HuH-7.5 (cell line): ENCODE measurements around the gene TIMM22.

Source experiments
- DNase-seq: peaks from one replicate; pipeline ENCODE4 v3.0.0; 2011; ENCODE audit warnings: low spot score

The TIMM22 gene

DNA sequence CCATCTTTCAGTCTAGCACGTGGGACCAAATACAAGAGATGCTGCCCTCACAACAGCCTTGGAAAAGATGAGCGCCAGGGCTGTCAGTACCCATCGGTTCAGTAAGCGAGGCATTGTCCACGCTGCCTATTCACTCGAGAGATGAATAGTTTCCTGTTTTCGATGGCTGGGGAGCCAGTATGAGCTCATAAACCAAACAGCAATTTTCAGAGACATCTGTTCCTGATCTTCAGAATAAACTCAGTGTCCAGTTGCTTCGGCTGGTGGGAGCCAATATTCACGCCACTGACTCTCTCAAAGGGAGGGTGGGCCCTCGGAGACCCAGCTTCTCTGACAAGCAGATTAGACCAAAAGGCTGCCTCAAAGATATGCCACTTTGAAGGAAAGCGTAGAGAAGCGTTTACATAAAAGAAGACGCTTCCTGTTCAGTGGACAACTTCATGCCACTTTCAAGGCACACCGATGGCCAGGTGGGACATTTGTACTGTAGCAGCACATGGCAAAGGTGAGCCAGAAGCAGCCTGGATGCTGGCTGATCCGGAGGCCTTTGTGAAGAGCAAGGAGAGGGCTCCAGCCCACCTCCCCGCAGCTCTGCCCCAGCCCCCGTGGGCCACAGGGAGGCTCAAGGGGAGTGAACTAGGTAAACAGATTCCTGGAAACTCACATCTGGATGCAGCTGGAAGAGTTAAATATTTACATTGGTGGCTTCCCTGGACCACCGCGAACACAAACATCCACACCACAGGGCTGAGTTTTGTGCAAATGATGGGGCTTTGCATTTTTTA is 6.0 kb downstream of the TIMM22 start:
- no peak for DNase-seq

DNA sequence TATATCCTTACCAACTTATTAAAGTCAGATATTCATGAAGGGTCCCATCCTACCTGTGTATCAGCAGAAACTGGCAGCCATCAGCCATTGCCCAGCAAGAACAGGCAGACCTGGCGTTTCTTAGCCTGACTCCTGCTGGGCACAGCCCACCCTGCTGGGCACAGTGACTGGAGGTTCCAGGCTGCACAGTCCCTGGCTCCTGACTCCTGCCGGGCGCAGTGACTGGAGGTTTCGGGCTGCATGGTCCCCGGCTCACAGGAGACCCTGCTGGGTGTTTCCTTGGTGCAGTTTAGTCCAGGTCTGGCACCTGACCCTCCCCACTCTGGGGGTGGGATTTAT is 6.7 kb downstream of the TIMM22 start:
- DNase-seq, result no peak

DNA sequence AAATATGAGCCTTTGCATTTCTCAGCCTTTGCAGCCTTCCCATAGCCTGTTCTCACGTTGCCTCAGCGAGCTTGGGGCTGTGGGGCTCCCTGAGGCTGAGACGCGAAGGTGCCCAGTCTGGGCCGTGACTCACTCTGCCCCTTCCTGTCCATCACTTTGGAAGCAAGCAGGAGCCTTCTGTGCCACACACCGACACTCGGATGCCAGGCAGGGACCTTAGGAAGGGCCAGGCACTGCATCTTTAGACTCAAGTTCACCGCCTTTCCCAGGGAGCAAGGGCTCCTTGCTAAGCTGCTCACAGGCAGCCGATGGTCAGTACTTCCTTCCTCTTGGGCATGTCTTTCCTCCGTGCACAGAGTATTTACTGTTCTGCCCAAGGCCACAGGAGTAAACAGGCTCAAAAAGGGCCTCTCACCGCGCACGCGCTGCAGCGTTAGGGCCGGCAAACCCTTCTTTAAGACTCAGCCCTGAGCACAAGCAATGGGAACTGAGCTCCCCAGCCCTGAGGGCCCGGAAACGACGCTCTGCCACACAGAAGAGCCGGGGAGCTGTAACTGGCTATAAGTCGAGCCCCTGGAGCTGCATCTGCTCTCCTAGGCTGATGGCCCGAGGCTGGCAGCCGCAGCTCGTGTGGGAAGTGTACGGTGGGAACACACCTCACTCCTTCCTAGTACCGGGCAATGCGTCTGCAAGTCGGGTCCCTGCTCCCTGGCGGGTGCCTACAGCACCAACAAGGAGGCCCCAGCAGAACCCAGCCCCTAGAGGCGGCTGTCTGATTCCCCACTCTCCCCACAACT is 7.2 kb downstream of the TIMM22 start:
- no peak for DNase-seq

DNA sequence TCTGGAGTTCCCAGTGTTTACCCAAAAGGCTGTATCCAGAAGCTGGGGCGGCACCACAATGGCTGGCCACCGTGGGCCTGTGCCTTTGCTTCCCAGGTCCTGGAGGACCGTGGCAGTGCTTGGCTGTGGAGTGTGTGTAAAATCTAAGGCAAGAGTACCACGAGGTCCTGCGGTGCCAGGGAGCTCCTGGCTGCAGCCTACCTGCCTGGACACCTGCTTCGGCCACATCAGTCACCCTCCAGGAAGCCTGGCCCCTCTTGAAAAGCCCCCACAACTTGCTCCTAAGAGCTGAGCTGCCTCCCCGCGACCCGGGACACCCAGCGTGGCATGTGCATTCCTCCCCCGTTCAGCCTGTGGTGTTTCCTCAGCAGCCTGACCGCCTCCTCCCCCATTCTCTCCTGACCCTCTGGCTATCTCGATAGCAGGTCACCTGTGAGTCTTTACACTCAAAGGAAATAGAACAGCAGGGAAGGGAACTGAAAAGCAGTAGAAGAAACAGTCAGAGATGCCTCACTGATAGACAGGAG is 7.9 kb downstream of the TIMM22 start:
- DNase-seq, result no peak

DNA sequence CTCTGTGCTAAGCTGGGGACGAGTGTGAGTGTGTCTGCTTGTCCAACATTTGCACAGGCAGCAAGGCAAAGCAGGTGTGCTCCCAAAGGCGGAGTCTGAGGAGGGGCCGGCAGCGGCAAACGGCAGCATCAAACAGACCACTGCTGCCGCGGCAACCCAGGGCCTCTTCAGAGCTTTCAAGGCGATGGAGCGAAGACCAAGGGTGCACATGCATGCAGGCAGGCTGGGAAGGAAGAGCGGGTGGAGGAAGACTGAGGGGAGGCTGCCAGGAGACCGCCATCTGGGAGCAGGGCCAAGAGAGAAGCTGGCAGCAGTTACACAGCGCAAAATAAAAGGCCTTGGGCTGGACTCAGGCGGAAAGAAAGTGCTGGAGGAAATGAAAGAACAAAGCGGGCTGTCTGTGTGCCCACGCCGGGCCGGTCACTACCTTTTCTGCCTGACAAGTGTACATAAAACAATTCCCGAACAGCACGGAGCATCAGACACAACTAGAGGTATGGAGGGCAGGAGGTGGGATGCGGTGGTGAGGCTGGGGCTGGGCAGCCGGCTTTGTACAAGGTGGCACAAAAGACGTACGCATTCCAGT is 8.5 kb downstream of the TIMM22 start:
- no peak for DNase-seq

DNA sequence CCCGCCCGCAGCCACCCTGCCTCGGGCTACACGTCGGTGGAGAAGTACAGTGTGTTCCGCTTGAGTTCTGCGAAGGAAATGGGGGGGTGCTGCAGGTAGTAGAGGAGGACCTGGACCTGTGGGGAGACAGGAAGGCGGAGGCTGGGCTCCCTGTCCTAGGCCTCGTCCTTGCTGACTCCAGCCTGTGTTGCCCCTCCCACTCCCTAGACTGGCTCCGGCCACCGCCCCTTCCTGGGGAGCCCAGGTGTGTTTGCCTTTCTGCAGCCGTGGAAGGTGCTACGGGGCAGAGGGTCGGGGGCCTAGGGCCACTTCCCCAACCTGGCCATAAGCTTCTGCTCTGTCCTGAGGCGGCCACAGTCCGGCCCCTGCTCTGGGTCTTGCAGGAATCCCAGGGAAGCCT is 9.1 kb downstream of the TIMM22 start:
- DNase-seq, result no peak

DNA sequence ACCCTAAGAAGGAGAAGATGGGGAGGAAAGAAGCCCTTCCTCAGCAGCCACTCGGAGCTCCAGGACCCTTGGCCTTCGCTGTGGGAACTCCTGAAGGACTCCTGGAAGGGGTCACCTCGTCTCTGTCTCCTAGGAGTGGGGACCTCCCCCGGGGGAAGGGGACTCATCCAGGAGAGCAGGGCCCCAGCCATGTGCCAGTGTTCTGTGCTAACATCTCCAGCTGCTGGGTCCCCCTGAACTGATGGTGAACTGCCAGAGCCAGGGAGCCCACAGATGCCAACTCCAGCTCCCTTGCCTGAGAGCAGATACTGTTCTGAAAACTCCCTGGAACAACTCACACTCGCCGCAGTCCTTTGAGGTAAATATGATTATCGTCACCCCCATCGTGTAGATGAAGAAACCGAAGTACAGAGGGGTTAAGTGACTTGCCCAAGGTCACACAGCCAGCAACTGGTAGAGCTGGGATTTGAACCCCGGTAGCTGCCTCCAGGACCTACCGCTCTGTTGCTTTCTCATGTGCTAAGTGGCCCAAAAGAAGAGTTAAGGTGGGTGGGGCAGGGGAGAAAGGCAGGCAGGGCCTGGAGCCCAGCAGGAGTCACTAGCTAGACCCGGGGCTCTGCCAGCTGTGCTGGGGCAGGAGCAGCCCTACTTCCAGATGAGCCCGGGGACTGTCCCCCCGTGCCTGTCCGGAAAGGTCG is 10.5 kb downstream of the TIMM22 start:
- DNase-seq, result no peak

DNA sequence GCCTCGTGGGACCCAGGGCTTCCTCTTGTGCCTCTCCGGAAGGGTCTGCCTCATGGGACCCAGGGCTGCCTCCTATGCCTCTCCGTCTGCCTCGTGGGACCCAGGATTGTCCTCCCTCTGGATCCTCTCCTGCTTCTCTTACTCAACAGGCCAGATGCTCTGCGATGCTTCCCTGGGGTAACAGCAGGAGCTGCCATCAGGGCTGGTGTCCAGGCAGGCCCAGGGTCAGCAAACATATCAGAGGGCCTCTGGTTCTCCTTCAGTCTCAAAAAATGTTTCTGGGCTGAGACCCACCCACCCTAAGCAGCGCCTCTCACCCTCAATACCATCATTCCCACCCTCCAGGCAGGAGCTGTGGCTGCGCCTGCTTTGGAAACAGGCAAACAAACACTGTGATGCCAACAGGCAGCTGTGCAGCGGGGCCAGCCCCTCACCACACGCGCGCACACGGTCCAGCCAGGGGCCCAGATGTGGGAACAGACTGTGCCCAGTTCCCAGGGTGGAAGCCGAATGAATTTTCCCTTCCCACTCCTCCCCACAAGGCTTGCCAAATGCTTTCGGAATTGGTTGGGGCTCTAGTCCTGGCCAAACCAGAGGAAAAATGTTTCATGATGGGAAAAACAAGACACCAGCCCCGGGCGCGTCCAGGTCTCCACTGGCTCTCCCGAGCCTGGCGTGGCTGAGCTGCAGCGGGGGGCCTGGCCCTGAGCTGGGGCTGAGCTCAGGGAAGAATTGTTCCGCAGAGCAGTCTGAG is 11.3 kb downstream of the TIMM22 start:
- DNase-seq, result no peak

DNA sequence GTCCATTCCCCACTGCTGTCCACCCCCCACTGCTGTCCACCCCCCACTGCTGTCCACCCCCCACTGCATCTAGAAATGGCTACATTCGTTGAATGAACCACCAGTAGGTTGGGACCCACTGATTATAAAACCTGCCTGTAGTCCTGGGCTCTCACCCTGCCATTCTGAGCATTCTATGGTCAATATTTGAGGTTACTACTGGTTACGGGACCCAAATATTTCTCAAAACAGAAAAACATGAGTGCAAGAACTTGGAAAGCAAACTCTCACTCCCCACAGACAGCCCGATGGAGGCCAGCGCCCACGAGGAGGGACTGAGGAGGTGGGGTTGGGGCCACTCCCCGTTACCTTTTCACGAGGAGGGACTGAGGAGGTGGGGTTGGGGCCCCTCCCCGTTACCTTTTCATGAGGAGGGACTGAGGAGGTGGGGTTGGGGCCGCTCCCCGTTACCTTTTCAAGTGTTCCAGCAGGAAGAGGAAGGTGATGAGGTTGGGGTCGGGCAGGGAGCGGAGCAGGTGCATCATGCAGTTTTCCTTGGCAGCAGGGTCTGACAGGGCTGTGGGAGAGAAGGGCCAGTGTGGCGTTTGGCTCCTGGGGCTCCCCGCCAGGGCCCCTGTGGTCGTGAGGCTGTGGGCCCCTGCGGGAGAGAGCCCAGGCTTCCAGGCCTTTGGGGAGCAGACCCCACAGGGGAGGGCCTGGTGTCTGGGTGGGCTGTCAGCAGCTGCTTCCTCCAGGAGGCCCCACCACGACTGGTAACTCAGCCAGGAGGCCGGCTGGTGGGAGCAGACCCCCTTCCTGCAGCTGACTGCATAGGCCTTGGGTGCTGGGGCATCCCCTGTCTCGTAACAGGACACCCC is 12.5 kb downstream of the TIMM22 start:
- DNase-seq, result peak; percentile 4

DNA sequence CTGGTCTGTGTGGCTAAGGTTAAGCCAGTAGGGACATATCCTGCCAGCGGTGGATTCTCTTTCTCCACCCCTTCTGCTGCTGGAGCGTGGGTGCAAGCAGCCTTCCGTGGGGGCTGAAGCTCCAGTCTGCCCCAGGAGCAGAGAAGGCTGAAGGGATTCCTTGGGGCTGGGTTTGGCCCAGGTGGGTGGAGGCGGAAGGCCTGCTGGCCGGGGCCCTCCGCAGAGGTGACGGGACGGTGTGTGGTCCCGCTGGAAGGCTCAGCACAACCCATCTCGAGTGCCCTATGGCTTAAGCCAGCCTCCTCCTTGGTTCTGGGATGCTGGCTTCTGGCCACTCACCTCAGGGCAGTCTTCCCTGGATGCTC is 13.1 kb downstream of the TIMM22 start:
- no peak for DNase-seq

DNA sequence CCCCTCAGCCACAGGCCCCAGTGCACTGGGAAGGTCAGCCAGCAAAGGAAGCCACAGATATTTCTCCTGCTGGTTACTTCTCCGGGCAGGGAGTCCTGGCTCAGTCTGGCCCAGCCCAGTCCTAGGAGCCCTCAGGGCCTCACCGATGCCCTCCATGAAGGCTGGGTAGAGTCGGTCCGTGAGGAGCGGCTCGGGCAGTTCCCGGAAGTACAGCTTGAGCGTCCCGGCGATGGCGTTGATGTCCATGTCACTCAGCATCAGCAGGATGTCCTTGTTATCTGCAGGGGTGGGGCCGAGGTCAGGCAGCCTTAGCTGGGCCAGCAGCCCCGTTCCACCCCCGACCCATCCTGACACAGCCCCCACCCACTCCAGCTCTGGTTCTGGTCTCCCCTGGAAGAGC is 13.7 kb downstream of the TIMM22 start:
- DNase-seq, result no peak

DNA sequence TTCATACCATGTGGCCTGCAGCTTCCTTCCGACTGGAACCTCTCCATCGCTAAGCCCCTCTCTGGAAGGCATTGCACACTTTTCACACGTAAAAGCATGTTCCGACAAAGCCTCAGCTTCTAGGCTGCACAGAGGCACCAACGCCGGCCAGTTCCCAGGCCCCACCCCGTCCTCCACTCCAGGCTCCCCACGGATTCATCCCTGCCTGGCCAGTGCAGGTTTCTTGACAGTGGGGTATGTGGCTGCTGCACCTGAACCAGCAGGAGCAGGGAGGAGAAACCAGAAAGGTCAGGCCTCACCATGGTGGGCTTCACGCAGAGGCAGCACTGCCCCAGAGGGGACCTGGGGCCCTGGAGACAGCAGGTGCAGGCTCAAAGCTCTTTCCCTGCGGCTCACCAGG is 14.2 kb downstream of the TIMM22 start:
- DNase-seq, result no peak

DNA sequence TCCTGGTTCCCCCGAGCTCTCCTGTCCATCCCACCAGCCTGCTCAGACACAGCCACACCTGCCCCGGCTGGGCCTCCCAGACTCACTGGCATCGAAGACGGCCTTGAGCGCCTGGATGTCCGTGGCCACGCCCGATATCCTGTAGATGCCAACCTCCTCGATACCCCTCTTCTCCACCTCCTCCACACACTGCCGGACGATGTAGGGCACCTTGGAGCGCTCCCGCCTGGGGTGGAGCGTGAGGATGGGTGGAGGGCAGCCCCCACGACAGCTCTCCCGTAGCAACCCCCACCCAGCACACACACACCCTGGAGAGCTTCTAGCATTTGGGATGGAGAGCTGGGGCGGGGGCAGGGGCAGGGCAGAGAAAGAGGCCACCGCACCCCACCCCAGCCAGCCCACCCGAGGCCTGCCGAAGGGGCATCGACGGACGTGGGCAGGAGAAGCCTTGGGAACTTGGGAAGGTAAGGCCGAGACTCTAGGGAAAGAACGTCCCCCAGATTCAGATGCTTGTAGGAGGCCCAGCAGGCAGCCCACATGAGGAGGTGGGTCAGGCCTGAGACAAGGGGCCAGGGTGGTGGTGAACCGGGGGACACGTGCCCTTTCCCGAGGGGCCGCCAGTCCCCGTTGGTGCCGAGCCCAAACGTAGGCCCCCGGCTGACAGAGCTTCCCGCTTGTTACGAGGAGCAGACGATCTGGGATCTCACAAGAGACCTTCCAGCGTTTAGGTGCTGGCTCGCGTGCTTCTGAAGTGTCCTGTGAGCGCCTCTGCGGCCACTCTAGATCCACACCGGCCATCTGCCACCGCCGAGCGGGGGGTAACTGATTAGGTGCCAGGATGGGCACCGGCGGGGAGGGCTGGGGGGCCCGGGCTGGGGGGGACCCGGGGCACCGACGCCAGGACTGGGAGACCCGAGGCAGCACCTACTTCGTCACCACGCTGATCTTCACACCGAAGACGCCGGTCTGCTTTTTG is 15.1 kb downstream of the TIMM22 start:
- no peak for DNase-seq

DNA sequence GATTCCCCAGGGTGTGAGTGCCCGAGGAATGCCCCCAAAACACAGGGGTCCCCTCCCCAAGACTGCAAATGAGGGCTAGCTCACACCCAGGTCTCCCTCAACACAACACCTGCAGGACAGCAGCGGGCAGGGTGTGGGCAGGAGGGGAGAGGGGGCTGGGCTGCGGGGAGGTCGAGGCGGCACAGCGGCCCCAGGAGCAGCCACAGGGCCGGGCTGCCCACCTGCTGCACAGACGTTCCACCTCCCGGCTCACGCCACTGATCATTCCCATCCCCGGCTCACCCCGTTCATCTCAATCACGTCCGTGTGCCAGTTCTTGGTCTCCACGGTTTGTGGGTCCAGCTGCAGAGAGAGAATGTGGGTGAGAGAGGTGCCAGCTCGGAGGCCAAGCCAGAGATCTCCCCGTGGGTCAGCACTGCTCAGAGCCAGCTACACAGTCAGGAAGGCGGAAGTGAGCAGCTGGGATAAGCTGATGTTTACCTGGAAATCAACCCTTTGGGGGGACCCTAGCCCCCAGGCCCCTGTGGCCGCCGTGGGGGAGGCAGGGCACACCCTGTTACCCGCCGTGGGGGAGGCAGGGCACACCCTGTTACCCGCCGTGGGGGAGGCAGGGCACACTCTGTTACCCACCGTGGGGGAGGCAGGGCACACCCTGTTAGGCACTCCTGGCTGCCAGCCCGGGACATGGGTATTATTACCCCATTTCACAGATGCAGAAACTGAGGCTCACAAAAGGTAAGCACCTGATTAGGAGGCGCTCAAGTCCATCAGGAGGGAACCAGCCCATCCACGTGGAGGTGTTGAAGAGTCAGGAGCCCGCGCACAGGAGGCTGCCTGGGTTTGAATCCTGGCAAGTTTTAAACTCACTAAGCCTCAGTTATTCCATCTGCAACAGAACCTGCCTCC is 16.1 kb downstream of the TIMM22 start:
- DNase-seq, result no peak

DNA sequence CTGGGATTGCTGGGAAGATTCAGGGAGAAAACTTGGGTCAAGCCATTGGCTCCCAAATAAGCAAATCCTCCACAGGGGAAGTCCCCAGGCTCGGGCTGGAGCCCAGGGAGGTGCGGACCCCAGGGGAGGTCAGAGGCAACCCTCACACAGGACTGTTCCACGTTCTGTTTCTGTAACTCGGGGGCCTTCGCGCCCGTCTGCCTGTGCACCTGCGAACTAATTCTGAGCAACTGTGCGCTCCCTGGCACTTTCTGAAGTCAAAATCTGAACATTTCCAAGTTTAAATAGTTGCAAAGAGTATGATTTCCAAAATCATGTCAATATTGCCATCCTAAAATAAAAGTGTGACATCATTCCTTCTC is 16.8 kb downstream of the TIMM22 start:
- DNase-seq, result no peak

DNA sequence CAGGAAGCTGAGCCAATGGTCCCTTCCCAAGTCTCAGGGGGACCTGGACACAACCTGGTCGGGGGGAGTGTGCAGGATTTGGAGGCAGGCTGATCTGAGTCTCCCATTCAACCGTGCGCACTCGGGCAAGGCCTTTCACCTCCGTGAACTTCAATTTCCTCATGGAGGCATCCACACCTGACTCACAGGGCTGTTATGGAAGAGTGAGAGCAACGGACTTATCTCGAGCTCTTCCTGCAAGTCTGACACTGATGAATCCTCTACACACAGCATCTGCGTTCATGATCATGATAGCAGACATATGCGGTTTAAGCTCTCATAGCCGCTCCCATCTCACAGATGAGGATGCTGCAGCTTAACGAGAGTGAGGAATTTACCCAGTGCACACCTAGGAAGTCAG is 21.6 kb downstream of the TIMM22 start:
- DNase-seq, result no peak

DNA sequence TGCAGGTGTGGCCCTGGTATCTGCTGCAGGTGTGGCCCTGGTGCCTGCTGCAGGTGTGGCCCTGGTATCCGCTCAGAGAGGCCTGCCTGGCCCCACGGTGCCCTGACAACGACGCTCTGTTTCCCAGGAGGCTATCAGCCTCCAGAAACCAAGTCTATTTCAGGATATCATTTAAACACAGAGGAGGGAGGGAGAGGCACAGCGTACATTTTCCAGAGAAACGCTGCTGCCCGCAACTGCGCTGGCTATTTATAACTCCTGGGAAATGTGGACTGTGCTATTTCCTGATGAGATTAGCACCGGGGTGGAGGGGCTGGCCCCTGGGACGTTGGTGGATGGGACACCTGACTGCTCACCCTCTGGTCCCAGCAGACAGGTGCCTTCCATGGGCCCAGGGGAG is 22.5 kb downstream of the TIMM22 start:
- DNase-seq, result no peak

DNA sequence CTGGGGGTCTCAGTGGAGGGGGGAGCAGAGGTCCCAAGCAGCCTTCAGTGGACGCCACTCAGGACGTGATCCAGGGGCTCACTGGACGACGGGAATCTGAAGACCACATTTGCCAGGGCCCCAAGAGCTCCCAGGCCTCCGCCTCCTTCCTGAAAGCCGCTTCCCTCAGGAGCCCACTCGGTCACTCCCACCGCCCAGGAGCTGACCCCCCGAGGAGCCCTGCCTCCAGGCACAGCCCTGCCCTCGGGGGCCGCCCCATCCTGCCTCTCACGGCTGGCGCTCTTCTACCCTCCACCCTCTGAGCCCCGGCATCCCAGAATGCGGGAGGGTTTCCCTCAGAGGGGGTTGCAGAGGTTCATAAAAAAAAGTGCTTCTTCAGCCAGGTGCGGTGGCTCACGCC is 24.2 kb downstream of the TIMM22 start:
- DNase-seq, result no peak
